ENCODE measurements around the gene ZBTB43. TPM values are rescaled to one million over a fixed set of nuclear protein-coding genes. Genes with fewer than 3 reads are reported as not detected.

ZBTB43 gene
- total and polyA plus RNA-seq, 8 donors: 13.6 to 28.3 (median 16.4) TPM

DNA sequence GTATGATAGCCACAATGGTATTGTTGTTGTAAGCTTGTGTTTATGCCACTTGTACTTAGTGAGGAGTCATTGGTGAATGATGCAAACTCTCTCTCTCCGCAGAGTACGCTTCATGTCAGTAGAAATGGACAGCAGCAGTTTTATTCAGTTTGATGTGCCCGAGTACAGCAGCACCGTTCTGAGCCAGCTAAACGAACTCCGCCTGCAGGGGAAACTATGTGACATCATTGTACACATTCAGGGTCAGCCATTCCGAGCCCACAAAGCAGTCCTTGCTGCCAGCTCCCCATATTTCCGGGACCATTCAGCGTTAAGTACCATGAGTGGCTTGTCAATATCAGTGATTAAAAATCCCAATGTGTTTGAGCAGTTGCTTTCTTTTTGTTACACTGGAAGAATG is 74.4 kb downstream of the ZBTB43 start:
- Histone ChIP-seq H3K4me3 (no peak overlapping the region), H3K27me3 (no peaks in the 10 kb centered on the region), H3K27ac (no peak overlapping the region), H3K9me3 (no peaks in the 10 kb centered on the region), H3K4me1 (peaks cover 0 to 29% of the 10 kb centered on the region in 2 donors), H3K36me3 (peaks cover 0 to 64% of the 10 kb centered on the region in 2 donors)
- ATAC-seq (no peak), DNase-seq (no peak)
- intact Hi-C loops (cut with DNase I): no loop called here
- TF ChIP-seq, protein P1, sequence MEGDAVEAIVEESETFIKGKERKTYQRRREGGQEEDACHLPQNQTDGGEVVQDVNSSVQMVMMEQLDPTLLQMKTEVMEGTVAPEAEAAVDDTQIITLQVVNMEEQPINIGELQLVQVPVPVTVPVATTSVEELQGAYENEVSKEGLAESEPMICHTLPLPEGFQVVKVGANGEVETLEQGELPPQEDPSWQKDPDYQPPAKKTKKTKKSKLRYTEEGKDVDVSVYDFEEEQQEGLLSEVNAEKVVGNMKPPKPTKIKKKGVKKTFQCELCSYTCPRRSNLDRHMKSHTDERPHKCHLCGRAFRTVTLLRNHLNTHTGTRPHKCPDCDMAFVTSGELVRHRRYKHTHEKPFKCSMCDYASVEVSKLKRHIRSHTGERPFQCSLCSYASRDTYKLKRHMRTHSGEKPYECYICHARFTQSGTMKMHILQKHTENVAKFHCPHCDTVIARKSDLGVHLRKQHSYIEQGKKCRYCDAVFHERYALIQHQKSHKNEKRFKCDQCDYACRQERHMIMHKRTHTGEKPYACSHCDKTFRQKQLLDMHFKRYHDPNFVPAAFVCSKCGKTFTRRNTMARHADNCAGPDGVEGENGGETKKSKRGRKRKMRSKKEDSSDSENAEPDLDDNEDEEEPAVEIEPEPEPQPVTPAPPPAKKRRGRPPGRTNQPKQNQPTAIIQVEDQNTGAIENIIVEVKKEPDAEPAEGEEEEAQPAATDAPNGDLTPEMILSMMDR (IDR thresholded peaks at IDR 0.05): no peak

DNA sequence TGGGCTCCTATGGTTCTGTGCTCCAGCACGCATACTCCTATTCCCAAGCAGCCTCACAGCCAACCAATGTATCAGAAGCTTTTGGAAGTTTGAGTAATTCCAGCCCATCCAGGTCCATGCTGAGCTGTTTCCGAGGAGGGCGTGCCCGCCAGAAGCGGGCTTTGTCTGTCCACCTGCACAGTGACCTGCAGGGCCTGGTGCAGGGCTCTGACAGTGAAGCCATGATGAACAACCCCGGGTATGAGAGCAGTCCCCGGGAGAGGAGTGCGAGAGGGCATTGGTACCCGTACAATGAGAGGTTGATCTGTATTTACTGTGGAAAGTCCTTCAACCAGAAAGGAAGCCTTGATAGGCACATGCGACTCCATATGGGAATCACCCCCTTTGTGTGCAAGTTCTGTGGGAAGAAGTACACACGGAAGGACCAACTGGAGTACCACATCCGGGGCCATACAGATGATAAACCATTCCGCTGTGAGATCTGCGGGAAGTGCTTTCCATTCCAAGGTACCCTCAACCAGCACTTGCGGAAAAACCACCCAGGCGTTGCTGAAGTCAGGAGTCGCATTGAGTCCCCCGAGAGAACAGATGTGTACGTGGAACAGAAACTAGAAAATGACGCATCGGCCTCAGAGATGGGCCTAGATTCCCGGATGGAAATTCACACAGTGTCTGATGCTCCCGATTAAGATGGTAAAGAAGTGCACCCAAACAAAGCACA is 75.5 kb downstream of the ZBTB43 start:
- TF ChIP-seq, protein P1 (IDR thresholded peaks at IDR 0.05): no peak
- peaks cover 0 to 64% of the 10 kb centered on the region in 2 donors for H3K36me3 ChIP-seq
- no peaks in the 10 kb centered on the region for H3K9me3 ChIP-seq
- DNase-seq (no peak), ATAC-seq (no peak)
- H3K27ac ChIP-seq: no peak overlapping the region
- no peaks in the 10 kb centered on the region for H3K27me3 ChIP-seq
- H3K4me1 ChIP-seq: peaks cover 3 to 30% of the 10 kb centered on the region in 2 donors
- H3K4me3 ChIP-seq: no peak overlapping the region
- intact Hi-C loops (cut with DNase I): no loop called here

DNA sequence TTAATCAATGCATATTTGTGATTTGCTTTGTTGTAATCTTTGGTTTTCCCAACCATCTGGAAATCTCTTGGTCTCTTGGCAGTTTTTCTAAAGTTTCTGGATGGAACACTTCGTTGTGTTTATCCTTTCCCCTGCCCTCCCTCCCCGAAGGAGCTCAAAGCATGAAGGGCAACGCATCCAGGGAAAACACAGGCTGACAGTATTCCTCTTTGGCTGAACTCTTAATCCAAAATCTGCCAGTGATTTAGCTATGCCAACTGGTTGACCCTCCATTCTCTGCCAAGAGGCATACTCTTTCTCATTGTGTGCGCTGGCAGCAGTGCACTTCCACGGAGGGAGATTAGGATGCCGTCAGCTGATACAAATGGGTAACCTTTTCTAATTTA is 76.1 kb downstream of the ZBTB43 start:
- ATAC-seq (no peak), DNase-seq (no peak)
- H3K9me3 ChIP-seq: no peaks in the 10 kb centered on the region
- no peak overlapping the region for H3K4me3 ChIP-seq
- peaks cover 3 to 27% of the 10 kb centered on the region in 2 donors for H3K4me1 ChIP-seq
- H3K27ac ChIP-seq: no peak overlapping the region
- H3K27me3 ChIP-seq: no peaks in the 10 kb centered on the region
- H3K36me3 ChIP-seq: peaks cover 0 to 64% of the 10 kb centered on the region in 2 donors
- intact Hi-C loops (cut with DNase I): no loop called here
- TF ChIP-seq, protein P1 (IDR thresholded peaks at IDR 0.05): no peak

DNA sequence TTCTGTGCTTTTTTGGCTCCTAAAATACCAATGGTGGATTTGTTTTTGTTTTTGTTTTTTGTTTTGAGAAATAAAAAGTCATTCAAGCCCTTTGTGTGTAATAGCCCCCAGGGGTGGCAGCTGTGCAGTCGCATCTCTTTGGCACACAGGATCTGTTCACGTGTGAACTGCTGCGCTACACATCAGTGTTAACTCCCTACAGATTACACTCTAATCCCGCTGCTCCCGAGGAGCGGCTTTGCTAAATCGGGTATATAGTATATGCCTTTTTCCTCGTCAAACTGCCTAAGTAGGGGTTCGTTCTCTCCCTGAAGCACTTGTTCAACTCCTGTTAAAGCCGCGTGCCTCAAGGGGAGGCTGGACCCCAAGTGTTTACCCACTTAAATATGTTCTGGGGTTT is 77.9 kb downstream of the ZBTB43 start:
- DNase-seq (no peak), ATAC-seq (no peak)
- TF ChIP-seq, protein P1 (IDR thresholded peaks at IDR 0.05): no peak
- Histone ChIP-seq H3K4me3 (no peak overlapping the region), H3K27ac (no peak overlapping the region), H3K36me3 (peaks cover 0 to 61% of the 10 kb centered on the region in 2 donors), H3K27me3 (no peaks in the 10 kb centered on the region), H3K4me1 (peaks cover 3 to 27% of the 10 kb centered on the region in 2 donors), H3K9me3 (no peaks in the 10 kb centered on the region)
- intact Hi-C loops (cut with DNase I): no loop called here

DNA sequence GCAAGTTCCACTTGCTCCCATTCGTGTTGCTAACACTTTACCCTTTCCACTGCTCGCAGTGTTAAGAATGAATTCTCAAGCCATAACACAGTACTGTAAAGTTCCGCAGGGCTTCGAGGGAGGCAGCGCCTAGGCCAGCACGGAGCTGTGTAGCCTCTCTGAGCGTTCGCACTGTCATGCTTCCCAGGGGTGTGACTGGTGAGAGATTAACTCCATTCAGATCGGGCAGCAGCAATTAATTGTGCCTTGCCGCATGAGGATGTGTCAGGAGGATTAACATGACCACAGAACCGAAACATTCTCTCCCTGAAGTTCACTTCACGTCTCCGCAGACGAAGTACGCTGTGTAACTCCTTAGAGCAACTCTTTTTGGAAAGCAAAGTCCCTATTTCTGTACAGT is 78.8 kb downstream of the ZBTB43 start:
- no peak for ATAC-seq
- no peaks in the 10 kb centered on the region for H3K9me3 ChIP-seq
- DNase-seq: no peak
- H3K27me3 ChIP-seq: no peaks in the 10 kb centered on the region
- peaks cover 3 to 27% of the 10 kb centered on the region in 2 donors for H3K4me1 ChIP-seq
- H3K27ac ChIP-seq: no peak overlapping the region
- TF ChIP-seq, protein P1 (IDR thresholded peaks at IDR 0.05): no peak
- H3K4me3 ChIP-seq: no peak overlapping the region
- peaks cover 0 to 52% of the 10 kb centered on the region in 2 donors for H3K36me3 ChIP-seq
- intact Hi-C loops (cut with DNase I): no loop called here

Measured in left lung (tissue), 10 donors.